Measurements from ENCODE around the gene KCNK16. TPM values are rescaled to one million over a fixed set of nuclear protein-coding genes. Genes with fewer than 3 reads are reported as not detected.

The KCNK16 gene
- polyA plus RNA-seq, 3 donors from 2014 or later = not detected

DNA sequence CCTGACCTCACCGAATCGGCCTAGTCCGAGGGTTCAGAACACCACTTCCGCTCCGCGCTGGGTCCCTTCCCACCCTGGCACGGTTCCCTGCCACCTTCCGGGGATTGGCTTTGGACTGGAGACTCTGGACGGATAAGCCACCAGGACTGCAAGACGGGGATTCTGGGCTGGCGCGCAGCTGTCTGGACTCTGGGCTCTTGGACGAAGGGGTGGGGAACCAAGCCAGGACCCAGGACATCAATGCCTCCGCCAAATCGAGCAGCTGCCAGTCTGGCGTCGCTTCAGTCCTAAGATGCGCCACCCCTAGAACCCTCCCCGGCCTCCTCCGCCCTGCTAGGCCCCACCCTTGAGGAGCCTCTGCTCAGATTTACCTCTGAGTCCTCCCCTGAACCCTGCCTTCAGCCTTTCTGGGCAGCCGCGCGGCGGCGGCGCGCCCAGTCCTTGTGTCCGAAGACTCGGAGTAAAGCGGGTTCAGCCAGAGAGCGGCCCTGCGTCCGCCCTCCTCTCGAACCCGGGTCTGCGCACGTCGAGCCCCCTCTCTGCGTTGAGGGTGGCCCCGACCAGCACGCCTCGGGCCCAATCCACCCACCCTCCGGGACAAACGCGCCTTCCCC lies 9.5 kb downstream of the KCNK16 start:
- Mint-ChIP-seq H3K27me3 (ENCODE audit: low read depth in 3 of 3) (peaks cover 6 to 15% (median 9%) of the 10 kb centered on the region in 3 donors), H3K9me3 (no peaks in the 10 kb centered on the region), H3K27ac (no peak overlapping the region), H3K4me1 (peaks cover 0 to 10% of the 10 kb centered on the region in 2 donors), H3K4me3 (peak overlapping the region in 4 of 5 donors; percentile 46 to 76 (median 59)), H3K36me3 (no peaks in the 10 kb centered on the region)
- no peak for DNase-seq

DNA sequence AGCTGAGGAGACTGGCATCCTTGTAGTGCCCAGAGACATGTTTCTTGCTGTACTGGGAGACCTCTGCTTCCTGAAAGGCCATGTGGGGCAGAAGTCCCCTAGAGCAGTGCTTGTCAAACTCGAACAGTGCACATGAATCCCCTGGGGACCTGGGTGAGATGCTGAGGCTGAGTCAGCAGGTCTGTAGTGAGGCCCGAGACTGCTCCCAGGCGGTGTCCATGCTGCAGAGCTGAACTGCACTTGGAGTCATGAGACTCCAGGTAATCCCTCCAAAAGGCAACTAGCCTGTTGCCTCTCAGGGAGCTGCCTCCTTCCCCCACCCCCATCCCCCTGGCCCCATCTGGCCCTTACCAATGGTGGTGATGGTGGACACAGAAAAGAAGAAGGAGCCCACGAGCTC lies 12.0 kb downstream of the KCNK16 start:
- no peak overlapping the region for H3K4me3 Mint-ChIP-seq
- DNase-seq = no peak
- no peak overlapping the region for H3K27ac Mint-ChIP-seq
- H3K36me3 Mint-ChIP-seq = no peaks in the 10 kb centered on the region
- H3K27me3 Mint-ChIP-seq (ENCODE audit: low read depth in 3 of 3) = peaks cover 6 to 14% (median 9%) of the 10 kb centered on the region in 3 donors
- H3K9me3 Mint-ChIP-seq = no peaks in the 10 kb centered on the region
- H3K4me1 Mint-ChIP-seq = peaks cover 0 to 10% of the 10 kb centered on the region in 2 donors

DNA sequence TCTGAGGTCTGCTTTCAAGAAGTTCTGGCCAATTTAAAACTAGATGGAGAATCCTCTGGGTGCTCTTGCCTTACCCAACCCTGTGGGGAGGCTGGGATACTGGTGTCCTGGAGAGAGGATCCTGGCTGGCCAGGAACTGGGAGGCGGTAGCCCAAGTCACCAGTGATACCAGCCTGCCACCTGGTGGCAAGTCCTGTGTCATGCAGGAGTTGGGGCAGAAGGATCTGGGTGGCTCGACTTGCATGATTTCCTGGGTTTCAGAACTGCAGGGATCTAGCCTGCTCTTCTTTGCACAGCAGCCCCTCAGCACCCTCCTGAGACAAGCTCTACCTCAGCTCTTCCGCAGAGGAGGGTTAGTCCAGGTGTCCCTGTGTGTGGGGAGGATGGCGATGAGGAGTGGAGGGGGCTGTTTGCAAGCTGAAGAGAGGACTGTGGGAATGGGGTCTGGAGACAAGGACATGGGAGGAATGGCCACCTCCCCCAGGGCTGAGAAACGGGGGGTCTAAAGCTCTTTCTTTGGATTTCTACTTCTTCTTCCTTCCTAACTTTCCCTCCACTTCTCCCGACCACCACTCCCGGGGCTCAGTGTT lies 12.5 kb downstream of the KCNK16 start:
- Mint-ChIP-seq H3K4me3 (no peak overlapping the region), H3K27ac (no peak overlapping the region), H3K4me1 (peaks cover 0 to 7% of the 10 kb centered on the region in 2 donors), H3K9me3 (no peaks in the 10 kb centered on the region), H3K36me3 (no peaks in the 10 kb centered on the region), H3K27me3 (ENCODE audit: low read depth in 3 of 3) (peaks cover 6 to 13% (median 9%) of the 10 kb centered on the region in 3 donors)
- peak; percentile 26 to 49 (median 32) for DNase-seq

DNA sequence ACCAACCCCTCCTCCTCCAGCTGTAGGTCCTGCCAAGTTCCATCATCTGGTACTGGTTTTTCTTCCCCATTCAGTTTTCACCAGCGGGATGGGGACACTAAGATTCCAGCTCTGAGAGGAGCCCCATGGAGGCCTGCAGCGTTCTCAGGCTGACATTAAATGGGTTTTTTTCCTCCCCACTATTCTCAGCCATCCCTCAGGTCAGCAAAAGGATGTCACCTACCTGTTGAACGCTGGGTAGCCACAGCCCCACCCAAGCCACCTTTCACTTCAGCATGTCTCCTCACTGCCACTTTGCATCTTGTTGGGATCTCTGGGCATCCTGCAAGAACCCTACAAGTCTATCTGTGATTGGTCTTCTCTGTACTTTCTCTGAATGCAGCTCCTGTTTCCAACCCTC lies 15.0 kb downstream of the KCNK16 start:
- Mint-ChIP-seq H3K4me3 (no peak overlapping the region), H3K36me3 (no peaks in the 10 kb centered on the region), H3K9me3 (no peaks in the 10 kb centered on the region), H3K27ac (no peak overlapping the region), H3K27me3 (ENCODE audit: low read depth in 3 of 3) (peaks cover 5 to 8% (median 7%) of the 10 kb centered on the region in 3 donors), H3K4me1 (peaks cover 8% of the 10 kb centered on the region in 2 donors)
- DNase-seq = no peak

DNA sequence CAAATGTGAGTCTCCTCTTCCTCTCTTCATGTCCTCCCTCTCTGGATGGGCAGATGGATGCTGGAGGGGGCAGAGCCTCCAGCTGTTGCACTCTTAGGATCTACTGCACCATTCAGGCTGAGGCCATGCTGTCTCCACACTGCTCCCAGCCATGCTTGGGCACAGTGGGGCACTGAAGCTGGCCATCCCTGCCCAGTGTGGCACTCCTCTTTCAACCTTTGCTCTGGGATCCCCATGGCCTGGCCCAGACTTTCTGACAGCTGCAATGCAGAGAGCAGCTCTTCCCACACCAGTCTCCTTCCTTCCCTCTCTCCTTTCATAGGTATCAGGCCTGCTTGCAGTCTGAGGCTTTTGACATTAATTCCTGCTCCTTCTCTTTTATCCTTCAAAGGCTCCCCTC lies 17.6 kb downstream of the KCNK16 start:
- Mint-ChIP-seq H3K27ac (no peak overlapping the region), H3K4me3 (no peak overlapping the region), H3K4me1 (peaks cover 8 to 9% of the 10 kb centered on the region in 2 donors), H3K36me3 (no peaks in the 10 kb centered on the region), H3K27me3 (ENCODE audit: low read depth in 3 of 3) (peaks cover 2 to 6% (median 3%) of the 10 kb centered on the region in 3 donors), H3K9me3 (no peaks in the 10 kb centered on the region)
- no peak for DNase-seq

DNA sequence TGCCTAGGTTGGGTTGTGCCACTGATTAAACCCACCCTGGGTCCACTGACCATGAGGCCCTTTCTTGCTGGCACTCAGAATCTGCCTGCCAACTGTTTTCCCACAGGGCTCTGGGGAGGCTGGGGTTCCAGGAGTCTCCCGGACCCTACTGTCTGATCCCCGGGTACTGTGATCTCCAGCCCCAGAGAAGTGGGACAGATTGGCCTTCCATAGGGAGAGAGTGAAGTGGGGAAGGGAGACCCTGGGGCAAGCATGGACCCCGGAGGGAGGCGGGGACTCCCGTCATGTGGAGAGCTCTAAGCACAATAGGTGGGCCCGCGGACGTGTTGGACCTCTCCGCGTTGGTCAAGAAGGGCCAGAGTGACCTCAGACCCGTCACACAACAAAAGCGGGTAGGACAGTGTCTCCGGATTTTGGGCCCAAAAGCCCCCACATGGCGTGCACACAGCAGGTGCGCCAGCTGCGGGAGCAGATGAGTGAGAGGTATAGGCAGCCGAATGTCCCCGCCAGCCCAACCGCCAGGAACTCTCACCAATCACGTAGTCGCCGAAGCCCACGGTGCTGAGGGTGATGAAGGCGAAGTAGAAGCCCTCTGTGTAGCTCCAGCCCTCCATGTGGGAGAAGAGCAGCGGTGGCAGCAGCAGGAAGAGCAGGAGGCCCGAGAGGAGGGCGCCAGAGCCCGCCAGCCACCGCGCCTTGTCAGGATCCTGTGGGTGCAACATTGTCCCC lies 18.9 kb downstream of the KCNK16 start:
- Mint-ChIP-seq H3K27ac (peak overlapping the region in 1 of 6 donors; percentile 11), H3K4me3 (no peak overlapping the region), H3K27me3 (ENCODE audit: low read depth in 3 of 3) (peaks cover 0 to 6% (median 2%) of the 10 kb centered on the region in 3 donors), H3K9me3 (no peaks in the 10 kb centered on the region), H3K36me3 (no peaks in the 10 kb centered on the region), H3K4me1 (peaks cover 8 to 9% of the 10 kb centered on the region in 2 donors)
- no peak for DNase-seq

DNA sequence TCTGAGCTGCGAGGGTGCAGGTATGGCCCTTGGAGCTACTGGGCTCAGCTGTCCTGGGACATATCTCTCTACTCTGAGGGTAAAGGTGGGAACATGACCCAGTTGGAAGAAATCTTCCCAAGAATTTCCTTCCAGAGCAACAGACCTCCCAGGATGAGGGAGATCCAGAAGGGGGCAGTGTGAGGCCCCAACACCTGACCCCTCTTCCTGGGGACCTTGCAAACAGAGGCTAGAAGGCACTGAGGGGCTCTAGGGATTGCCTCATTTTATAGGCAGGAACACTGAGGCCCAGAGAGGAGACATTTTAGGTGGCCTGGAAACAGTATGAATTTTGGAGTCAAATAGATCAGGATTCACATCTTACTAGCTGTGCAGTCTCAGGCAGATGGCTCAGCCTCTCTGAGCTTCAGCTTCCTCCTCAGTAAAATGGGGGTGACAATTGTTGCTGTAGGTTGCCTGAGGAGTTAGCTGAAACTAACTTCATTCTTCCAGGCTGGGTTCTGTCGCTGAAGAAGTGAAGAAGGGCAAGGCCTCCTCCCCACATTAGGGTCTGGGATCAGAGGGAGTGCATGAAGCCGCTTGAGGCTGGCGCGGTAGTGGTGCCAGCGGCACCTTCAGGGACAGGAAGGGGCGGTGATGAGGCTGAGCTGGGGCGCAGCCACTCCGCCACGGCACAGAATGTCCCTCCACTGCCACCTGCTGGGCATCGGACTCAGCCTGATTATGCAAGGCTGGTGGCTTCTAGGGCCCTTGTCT lies 19.7 kb downstream of the KCNK16 start:
- peak; percentile 72 to 80 (median 75) for DNase-seq
- Mint-ChIP-seq H3K9me3 (no peaks in the 10 kb centered on the region), H3K27ac (peak overlapping the region in 4 of 6 donors; percentile 5 to 54 (median 26)), H3K4me3 (peak overlapping the region; percentile 74 to 80 (median 78)), H3K27me3 (ENCODE audit: low read depth in 3 of 3) (peaks cover 0 to 6% (median 2%) of the 10 kb centered on the region in 3 donors), H3K4me1 (peaks cover 8 to 9% of the 10 kb centered on the region in 2 donors), H3K36me3 (no peaks in the 10 kb centered on the region)

DNA sequence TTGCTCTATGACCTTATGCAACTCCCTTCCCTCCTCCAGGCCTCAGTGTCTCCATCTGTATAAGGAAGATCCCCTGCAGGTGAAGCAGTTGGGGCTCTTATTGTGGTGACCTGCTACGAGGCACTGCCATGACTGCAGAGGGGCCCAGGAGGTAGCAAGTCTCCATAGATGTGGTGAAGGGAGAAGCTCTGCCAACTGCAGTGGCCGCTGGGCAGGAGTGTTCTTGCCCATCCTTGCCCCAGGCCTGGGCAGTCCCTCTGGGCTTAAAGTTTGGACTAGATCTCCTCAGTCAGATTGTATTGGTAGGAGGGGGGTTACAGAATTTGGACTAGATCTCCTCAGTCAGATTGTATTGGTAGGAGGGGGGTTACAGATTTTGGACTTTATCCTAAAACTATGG lies 20.5 kb downstream of the KCNK16 start:
- Mint-ChIP-seq H3K4me3 (peak overlapping the region in 1 of 5 donors; percentile 15), H3K27ac (no peak overlapping the region), H3K9me3 (no peaks in the 10 kb centered on the region), H3K36me3 (no peaks in the 10 kb centered on the region), H3K27me3 (ENCODE audit: low read depth in 3 of 3) (peaks cover 0 to 6% (median 2%) of the 10 kb centered on the region in 3 donors), H3K4me1 (peaks cover 8 to 9% of the 10 kb centered on the region in 2 donors)
- DNase-seq = no peak

DNA sequence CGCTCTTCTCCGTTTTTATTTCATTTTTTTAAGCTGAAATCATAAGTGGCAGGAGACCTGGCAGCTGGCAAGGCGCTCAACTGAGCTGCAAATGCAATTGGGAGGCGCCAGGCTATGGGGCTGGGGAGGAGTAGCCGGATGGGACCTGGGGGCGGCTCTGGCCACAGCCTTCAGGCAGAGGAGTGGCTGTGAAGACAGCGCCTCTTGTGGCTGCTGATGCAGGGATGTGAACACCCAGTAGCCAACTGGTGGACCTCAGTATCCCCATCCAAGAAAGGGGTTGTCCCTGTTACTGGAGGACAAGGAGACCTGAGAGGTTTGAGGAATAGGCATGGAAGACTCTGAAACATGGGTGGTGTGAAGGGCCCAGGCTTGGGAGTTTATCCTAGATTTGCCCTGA lies 20.9 kb downstream of the KCNK16 start:
- no peak overlapping the region for H3K27ac Mint-ChIP-seq
- peaks cover 8 to 9% of the 10 kb centered on the region in 2 donors for H3K4me1 Mint-ChIP-seq
- no peak for DNase-seq
- H3K36me3 Mint-ChIP-seq = no peaks in the 10 kb centered on the region
- no peak overlapping the region for H3K4me3 Mint-ChIP-seq
- no peaks in the 10 kb centered on the region for H3K9me3 Mint-ChIP-seq
- peaks cover 0 to 6% (median 2%) of the 10 kb centered on the region in 3 donors for H3K27me3 Mint-ChIP-seq (ENCODE audit: low read depth in 3 of 3)

DNA sequence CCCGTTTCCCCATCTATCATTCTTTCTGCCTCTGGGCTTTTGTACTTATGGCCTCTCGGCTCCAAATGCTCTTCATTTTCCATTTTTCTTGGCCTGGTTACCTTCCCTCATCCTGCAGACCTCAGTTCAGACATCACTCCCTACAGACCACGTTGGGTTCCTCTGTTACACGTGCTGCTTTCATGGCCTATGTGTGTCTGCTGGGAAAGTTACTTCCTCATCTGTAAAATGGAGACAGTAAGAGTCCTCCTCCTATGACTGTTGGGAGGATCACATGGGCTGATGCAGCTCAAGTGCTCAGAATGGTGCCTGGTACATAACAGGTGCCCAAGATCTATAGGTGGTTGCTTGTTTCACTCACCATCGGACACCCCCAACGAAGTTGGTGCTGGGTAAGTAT lies 21.8 kb downstream of the KCNK16 start:
- Mint-ChIP-seq H3K4me3 (no peak overlapping the region), H3K36me3 (no peaks in the 10 kb centered on the region), H3K9me3 (no peaks in the 10 kb centered on the region), H3K4me1 (peaks cover 8 to 9% of the 10 kb centered on the region in 2 donors), H3K27ac (no peak overlapping the region), H3K27me3 (ENCODE audit: low read depth in 3 of 3) (peaks cover 0 to 6% (median 2%) of the 10 kb centered on the region in 3 donors)
- DNase-seq = no peak

DNA sequence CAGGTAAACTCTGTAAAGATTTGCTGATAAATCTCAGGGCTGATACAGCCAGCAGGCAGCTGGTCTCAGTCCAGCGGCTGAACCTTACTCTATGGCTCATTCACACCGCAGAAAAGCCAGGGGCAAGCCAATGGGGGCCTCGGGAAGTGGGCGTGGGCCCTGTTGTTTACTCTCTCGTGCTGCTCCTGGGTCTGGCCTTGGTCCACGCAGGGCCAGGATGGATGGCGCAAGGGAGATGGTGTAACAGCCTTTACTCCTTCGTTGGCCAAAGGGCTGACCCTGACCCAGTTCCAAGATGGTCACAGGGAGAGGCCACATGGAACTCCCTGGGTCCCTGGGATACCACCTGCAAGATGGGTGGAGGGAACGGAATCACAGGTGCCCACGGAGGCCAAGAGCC lies 24.4 kb downstream of the KCNK16 start:
- Mint-ChIP-seq H3K27ac (no peak overlapping the region), H3K4me3 (no peak overlapping the region), H3K36me3 (no peaks in the 10 kb centered on the region), H3K9me3 (no peaks in the 10 kb centered on the region), H3K4me1 (peaks cover 7% of the 10 kb centered on the region in 2 donors), H3K27me3 (ENCODE audit: low read depth in 3 of 3) (peaks cover 0 to 7% (median 3%) of the 10 kb centered on the region in 3 donors)
- no peak for DNase-seq

DNA sequence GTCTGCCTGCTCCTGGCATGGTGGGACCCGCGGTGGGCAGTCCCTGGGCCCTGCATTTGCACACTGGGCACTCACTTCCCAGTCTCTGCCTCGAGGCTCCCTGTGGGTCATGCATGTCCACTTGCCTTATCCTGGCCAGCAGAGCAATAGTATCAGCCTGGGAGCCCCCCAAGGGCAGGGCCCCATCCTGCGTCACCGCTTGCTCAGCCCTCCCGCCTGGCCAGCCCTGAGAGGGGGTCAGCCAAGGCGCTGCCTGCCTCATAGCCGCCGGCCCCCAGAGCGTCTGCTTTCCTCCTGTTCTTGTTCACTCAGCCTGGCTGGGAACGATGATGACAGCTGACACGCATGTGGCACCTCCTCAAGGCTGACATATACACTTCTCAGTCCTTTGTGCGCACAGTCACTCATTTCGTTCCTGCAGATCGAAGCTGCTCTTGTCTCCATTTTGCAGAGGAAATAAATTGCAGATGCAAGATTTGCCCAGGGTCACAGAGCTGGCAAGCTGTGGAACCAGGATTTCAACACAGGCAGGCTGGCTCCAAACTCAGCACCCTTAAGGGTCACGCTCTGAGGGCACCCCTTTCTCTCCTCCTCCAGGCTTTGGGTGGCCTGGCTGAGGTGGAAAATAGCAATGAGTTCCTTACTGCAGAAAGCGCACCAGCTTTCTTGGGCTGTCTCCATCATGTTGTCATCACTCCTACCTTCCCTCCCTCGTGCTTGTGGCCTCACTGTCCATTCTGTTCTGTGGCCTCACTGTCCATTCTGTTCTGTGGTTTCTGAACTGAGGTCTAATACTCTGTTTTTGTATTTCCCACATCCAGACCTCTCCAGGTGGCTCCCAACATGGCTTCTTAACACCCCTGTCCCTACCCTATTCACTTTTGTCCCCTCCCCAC lies 25.5 kb downstream of the KCNK16 start:
- Mint-ChIP-seq H3K36me3 (no peaks in the 10 kb centered on the region), H3K4me1 (no peaks in the 10 kb centered on the region), H3K27me3 (ENCODE audit: low read depth in 3 of 3) (peaks cover 0 to 7% (median 3%) of the 10 kb centered on the region in 3 donors), H3K4me3 (no peak overlapping the region), H3K9me3 (no peaks in the 10 kb centered on the region), H3K27ac (no peak overlapping the region)
- DNase-seq = no peak

DNA sequence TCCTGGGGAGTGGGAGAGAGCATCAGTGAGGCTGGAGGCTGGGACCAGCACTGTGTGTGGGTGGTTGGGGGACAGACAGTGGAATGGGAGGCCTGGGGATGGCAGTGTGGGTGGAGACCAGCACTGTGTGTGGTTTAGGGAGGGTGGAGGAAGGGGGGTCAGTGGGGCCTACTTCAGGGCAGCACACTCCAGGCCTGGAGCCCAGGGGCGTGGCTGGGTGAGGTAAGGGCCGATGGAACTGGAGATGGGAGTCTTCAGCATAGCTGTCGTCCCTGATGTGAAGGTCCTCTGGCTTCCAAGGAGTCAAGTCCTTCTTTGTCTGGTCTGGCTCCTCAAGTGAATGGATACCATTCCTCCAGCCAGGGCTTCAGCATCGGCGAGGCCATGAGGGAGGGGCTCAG lies 26.9 kb downstream of the KCNK16 start:
- DNase-seq = no peak
- Mint-ChIP-seq H3K9me3 (no peaks in the 10 kb centered on the region), H3K36me3 (no peaks in the 10 kb centered on the region), H3K27ac (no peak overlapping the region), H3K4me3 (no peak overlapping the region), H3K4me1 (no peaks in the 10 kb centered on the region), H3K27me3 (ENCODE audit: low read depth in 3 of 3) (peaks cover 0 to 7% (median 5%) of the 10 kb centered on the region in 3 donors)

All from immature natural killer cell (primary cell).